Endothelial cell (in vitro differentiated cells): Measurements from ENCODE around the gene SERPINE2. TPM values are rescaled to one million over a fixed set of nuclear protein-coding genes. Genes with fewer than 3 reads are reported as not detected.

Experiments
- DNase-seq: peaks from one replicate; pipeline ENCODE4 v3.0.0; 2021; ENCODE audit warnings: low spot score
- H3K27ac Mint-ChIP-seq: one replicate; pipeline ENCODE4 v1.8.0; 2021; ENCODE audit warnings: mixed read lengths, inconsistent platforms; ENCODE audit not compliant: unreplicated experiment
- H3K27me3 Mint-ChIP-seq: one replicate; pipeline ENCODE4 v1.8.0; 2021; ENCODE audit warnings: mild to moderate bottlenecking, moderate library complexity, mixed read lengths, inconsistent platforms; ENCODE audit not compliant: unreplicated experiment
- H3K36me3 Mint-ChIP-seq: one replicate; pipeline ENCODE4 v1.8.0; 2021; ENCODE audit warnings: mild to moderate bottlenecking, low read depth, mixed read lengths, inconsistent platforms; ENCODE audit not compliant: unreplicated experiment
- H3K4me1 Mint-ChIP-seq: one replicate; pipeline ENCODE4 v1.8.0; 2021; ENCODE audit warnings: mild to moderate bottlenecking, mixed read lengths, inconsistent platforms; ENCODE audit not compliant: unreplicated experiment
- H3K4me3 Mint-ChIP-seq: one replicate; pipeline ENCODE4 v1.8.0; 2021; ENCODE audit warnings: mild to moderate bottlenecking, mixed read lengths, inconsistent platforms; ENCODE audit not compliant: unreplicated experiment
- H3K9me3 Mint-ChIP-seq: one replicate; pipeline ENCODE4 v1.8.0; 2021; ENCODE audit warnings: mixed read lengths, inconsistent platforms; ENCODE audit not compliant: unreplicated experiment
- CTCF ChIP-seq: fragments of 200-600 bp; sonication (generic); IDR thresholded peaks from one replicate; pipeline ENCODE4 v1.5.0; 2021; ENCODE audit warnings: antibody characterized with exemption; ENCODE audit not compliant: unreplicated experiment
- total RNA-seq: library from RNA; stranded (reverse); fragmentation: NEBNext Ultra II Directional; extraction: Animal tissue kit (Norgen Biotek cat#: 25700); gene quantifications from one replicate; pipeline ENCODE4 v1.2.1, GENCODE V29; 2021; ENCODE audit not compliant: unreplicated experiment

SERPINE2 gene
- total RNA-seq, 1 donor from 2014 or later: 40.4 TPM

DNA sequence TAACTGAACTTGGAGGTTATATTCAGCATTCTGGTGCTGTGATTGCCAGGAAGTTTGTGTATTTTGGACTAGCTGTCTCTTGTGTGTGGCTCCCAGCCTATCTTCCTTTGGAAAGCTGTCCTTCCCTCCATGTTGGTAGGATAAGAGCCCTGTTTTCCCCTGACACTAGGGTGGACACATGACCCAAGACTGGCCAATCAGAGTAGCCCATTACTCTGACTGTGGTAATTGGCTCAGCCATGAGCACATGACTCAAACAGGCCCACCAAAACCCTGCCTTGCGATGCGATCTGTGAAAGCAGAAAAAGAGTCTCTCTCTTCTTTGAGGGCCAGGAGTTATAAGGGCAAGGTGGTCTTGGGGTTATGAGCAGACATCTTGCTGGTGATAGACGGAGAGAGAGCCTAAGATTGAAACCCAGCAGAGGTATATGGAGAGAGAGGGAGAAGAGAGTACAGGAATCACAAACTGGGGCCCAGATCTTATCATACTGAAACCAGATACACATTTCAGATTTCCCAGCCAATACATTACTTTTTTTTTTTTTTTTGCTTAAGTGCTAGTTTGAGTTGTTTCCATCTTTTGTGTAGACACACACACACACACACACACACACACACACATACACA lies 45.3 kb upstream of the SERPINE2 start:
- TF ChIP-seq CTCF: no peak
- H3K27ac Mint-ChIP-seq: no peak overlapping the region
- DNase-seq: no peak
- no peaks in the 10 kb centered on the region for H3K36me3 Mint-ChIP-seq
- H3K4me3 Mint-ChIP-seq: no peak overlapping the region
- no peaks in the 10 kb centered on the region for H3K4me1 Mint-ChIP-seq
- H3K9me3 Mint-ChIP-seq: no peaks in the 10 kb centered on the region
- H3K27me3 Mint-ChIP-seq: no peaks in the 10 kb centered on the region

DNA sequence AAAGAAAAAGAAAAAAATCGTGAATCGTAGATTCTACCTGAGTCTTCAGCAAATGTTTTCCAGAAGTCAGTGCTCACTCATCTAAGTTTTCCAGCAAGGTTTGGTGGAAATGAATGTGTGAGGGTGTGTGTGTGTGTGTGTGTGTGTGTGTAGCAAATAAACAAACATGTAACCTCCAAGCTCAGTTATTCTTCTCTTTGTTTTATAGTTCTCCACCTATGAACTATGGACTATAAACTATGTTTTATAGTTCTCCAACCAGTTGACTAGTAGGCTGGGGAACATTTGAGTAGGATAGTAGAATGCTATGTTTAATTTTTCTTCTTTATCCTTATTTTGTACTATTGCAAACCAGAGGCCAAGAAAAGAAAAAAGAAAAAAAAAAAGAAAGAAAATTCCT lies 44.6 kb upstream of the SERPINE2 start:
- no peak for TF ChIP-seq CTCF
- Mint-ChIP-seq H3K36me3 (no peaks in the 10 kb centered on the region), H3K27ac (no peak overlapping the region), H3K9me3 (no peaks in the 10 kb centered on the region), H3K27me3 (no peaks in the 10 kb centered on the region), H3K4me3 (no peak overlapping the region), H3K4me1 (no peaks in the 10 kb centered on the region)
- DNase-seq: no peak

DNA sequence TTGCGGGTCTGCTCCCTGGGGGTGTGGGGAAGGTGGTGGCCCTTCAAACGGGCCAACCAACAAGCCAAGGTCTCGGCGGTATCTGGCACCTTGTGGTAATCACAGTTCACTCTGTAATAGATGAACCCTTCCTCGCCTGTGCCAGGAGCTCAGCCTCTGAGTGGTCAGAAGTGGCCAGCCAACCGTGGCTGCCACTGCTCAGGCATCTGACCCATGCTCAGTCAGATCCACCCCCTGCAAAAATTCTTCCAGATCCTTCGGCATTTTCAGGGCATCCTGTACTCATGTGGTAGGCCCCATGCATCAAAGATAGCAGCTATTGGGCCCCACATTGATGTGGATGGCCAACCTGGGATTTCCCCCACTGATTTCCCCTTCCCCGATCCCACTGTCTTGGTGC lies 39.6 kb upstream of the SERPINE2 start:
- no peaks in the 10 kb centered on the region for H3K9me3 Mint-ChIP-seq
- no peak overlapping the region for H3K4me3 Mint-ChIP-seq
- H3K4me1 Mint-ChIP-seq: no peaks in the 10 kb centered on the region
- H3K27ac Mint-ChIP-seq: no peak overlapping the region
- DNase-seq: no peak
- no peak for TF ChIP-seq CTCF
- peaks cover 3% of the 10 kb centered on the region for H3K36me3 Mint-ChIP-seq
- no peaks in the 10 kb centered on the region for H3K27me3 Mint-ChIP-seq

GRCh38 chr2:224077773-224078507 lies 38.9 kb upstream of the SERPINE2 start:
- Mint-ChIP-seq H3K4me3 (no peak overlapping the region), H3K27ac (no peak overlapping the region), H3K4me1 (no peaks in the 10 kb centered on the region), H3K9me3 (no peaks in the 10 kb centered on the region), H3K27me3 (no peaks in the 10 kb centered on the region), H3K36me3 (peaks cover 3% of the 10 kb centered on the region)
- TF ChIP-seq CTCF: no peak
- no peak for DNase-seq

- Mint-ChIP-seq H3K27me3 (no peaks in the 10 kb centered on the region), H3K4me3 (no peak overlapping the region), H3K9me3 (no peaks in the 10 kb centered on the region), H3K4me1 (no peaks in the 10 kb centered on the region), H3K27ac (no peak overlapping the region), H3K36me3 (peaks cover 3% of the 10 kb centered on the region)
- no peak for TF ChIP-seq CTCF
- DNase-seq: no peak
These were observed 36.5 kb upstream of the SERPINE2 start for GRCh38 chr2:224075588-224075987.
